Colonic mucosa (tissue), 4 donors: ENCODE measurements around the gene TMUB1. TPM values are rescaled to one million over a fixed set of nuclear protein-coding genes. Genes with fewer than 3 reads are reported as not detected.

Experiments used
- DNase-seq: peaks from one replicate; pipeline ENCODE4 v3.0.0-alpha.2; 2020
- H3K27ac ChIP-seq: fragments of 200-600 bp; one replicate; pipeline ENCODE4 v1.8.0; 2021
- H3K27me3 ChIP-seq: fragments of 200-600 bp; one replicate; pipeline ENCODE4 v1.8.0; 2021
- H3K36me3 ChIP-seq: fragments of 200-600 bp; one replicate; pipeline ENCODE4 v1.8.0; 2021
- H3K4me1 ChIP-seq: fragments of 200-600 bp; one replicate; pipeline ENCODE4 v1.8.0; 2021; ENCODE audit warnings: mild to moderate bottlenecking
- H3K4me3 ChIP-seq: fragments of 200-600 bp; one replicate; pipeline ENCODE4 v1.8.0; 2021
- H3K9ac ChIP-seq, 2 donors: one replicate each; pipeline ENCODE4 v1.7.0; 2013; ENCODE audit warnings: control low read depth in 2 of 2, low read depth in 2 of 2, low read length in 2 of 2
- H3K9me3 ChIP-seq: fragments of 200-600 bp; one replicate; pipeline ENCODE4 v1.8.0; 2021
- CTCF ChIP-seq: fragments of 200-600 bp; IDR thresholded peaks from one replicate; pipeline ENCODE4 v1.8.0; 2022; ENCODE audit warnings: antibody characterized with exemption, mild to moderate bottlenecking
- intact Hi-C: fragments of 100-400 bp; cut with DNase I; formaldehyde crosslinking; loops from one replicate; pipeline ENCODE4 v1.14.1; 2022
- total RNA-seq, 2 donors: library from RNA; stranded (reverse); fragmentation: NEBNext Ultra II Directional in 1 of 2; extraction: Animal tissue kit (Norgen Biotek cat#: 25700) in 1 of 2; gene quantifications; one replicate each; pipeline ENCODE4 v1.2.1, GENCODE V29; 2021
- donor health status: healthy.
- donor health status: DM: no; HTN: no; CAD: no.
- donor health status: DM: no; HTN: no; CAD: no.

Gene TMUB1
- total RNA-seq, 2 donors from 2014 or later, result 73.4 to 103 TPM

GRCh38 chr7:151064454-151064853, 18.8 kb downstream of the TMUB1 start:
- intact Hi-C loops, result no loop called here

GRCh38 chr7:151063212-151063561, 20.1 kb downstream of the TMUB1 start:
- peak; percentile 56 for DNase-seq
- Histone ChIP-seq H3K27me3 (no peaks in the 10 kb centered on the region), H3K4me3 (peak overlapping the region; percentile 37), H3K9ac (peak overlapping the region in 1 of 2 donors; percentile 26), H3K36me3 (no peaks in the 10 kb centered on the region), H3K27ac (peak overlapping the region; percentile 64), H3K9me3 (no peaks in the 10 kb centered on the region), H3K4me1 (peaks cover 17% of the 10 kb centered on the region)
- intact Hi-C loops, result no loop called here
- no peak for TF ChIP-seq CTCF

More at GRCh38 chr7:151064454-151064853, 18.8 kb downstream of the TMUB1 start:
- no peak overlapping the region for H3K9ac ChIP-seq
- H3K36me3 ChIP-seq, result peaks cover 1% of the 10 kb centered on the region
- H3K9me3 ChIP-seq, result no peaks in the 10 kb centered on the region
- H3K4me1 ChIP-seq, result peaks cover 17% of the 10 kb centered on the region
- DNase-seq, result no peak
- no peak overlapping the region for H3K4me3 ChIP-seq
- TF ChIP-seq CTCF, result no peak
- no peaks in the 10 kb centered on the region for H3K27me3 ChIP-seq
- H3K27ac ChIP-seq, result no peak overlapping the region

GRCh38 chr7:151062399-151063211, 20.7 kb downstream of the TMUB1 start:
- intact Hi-C loops, result no loop called here
- TF ChIP-seq CTCF, result no peak
- Histone ChIP-seq H3K36me3 (no peaks in the 10 kb centered on the region), H3K4me3 (peak overlapping the region; percentile 37), H3K4me1 (peaks cover 17% of the 10 kb centered on the region), H3K27ac (peak overlapping the region; percentile 64), H3K9me3 (no peaks in the 10 kb centered on the region), H3K9ac (peak overlapping the region; percentile 58 to 71), H3K27me3 (no peaks in the 10 kb centered on the region)
- DNase-seq, result peak; percentile 90

GRCh38 chr7:151062111-151062398, 21.2 kb downstream of the TMUB1 start:
- intact Hi-C loops, result no loop called here
- no peaks in the 10 kb centered on the region for H3K9me3 ChIP-seq
- DNase-seq, result no peak
- peak overlapping the region in 1 of 2 donors; percentile 55 for H3K9ac ChIP-seq
- H3K4me3 ChIP-seq, result no peak overlapping the region
- H3K27me3 ChIP-seq, result no peaks in the 10 kb centered on the region
- H3K36me3 ChIP-seq, result no peaks in the 10 kb centered on the region
- TF ChIP-seq CTCF, result no peak
- no peak overlapping the region for H3K27ac ChIP-seq
- peaks cover 18% of the 10 kb centered on the region for H3K4me1 ChIP-seq

- H3K27me3 ChIP-seq, result no peaks in the 10 kb centered on the region
- DNase-seq, result peak; percentile 36
- H3K36me3 ChIP-seq, result no peaks in the 10 kb centered on the region
- no peak for TF ChIP-seq CTCF
- no peaks in the 10 kb centered on the region for H3K9me3 ChIP-seq
- H3K27ac ChIP-seq, result no peak overlapping the region
- no peak overlapping the region for H3K4me3 ChIP-seq
- intact Hi-C loops, result no loop called here
- peak overlapping the region in 1 of 2 donors; percentile 98 for H3K9ac ChIP-seq
- peaks cover 24% of the 10 kb centered on the region for H3K4me1 ChIP-seq
Observed at GRCh38 chr7:151061213-151062110, 21.8 kb downstream of the TMUB1 start.
